RWPE1 (cell line): ENCODE results near the gene PTPN1.

Experiments used
- CTCF ChIA-PET: fragments of 350-600 bp; sonication (Branson Sonifier 250); formaldehyde crosslinking; extraction: SDS; loops from one replicate; lab custom pipeline; 2021; lab: Yijun Ruan, JAX
- POLR2A ChIA-PET: fragments of 400-600 bp; formaldehyde crosslinking; extraction: SDS; loops from one replicate; lab custom pipeline; 2020; ENCODE audit warnings: antibody characterized with exemption; ENCODE audit not compliant: low non-redundant PET; lab: Yijun Ruan, JAX
- DNase-seq: peaks from one replicate; pipeline ENCODE4 v3.0.0; 2012; ENCODE audit warnings: low spot score
- H3K27ac ChIP-seq: fragments of 450-650 bp; 2 replicates; pipeline ENCODE4 v1.5.1; 2017
- TF ChIP-seq, protein P1 (sequence below): fragments of 450-650 bp; conservative IDR thresholded peaks from 2 replicates; pipeline ENCODE4 v1.5.1; 2017; ENCODE audit warnings: low read depth, mild to moderate bottlenecking

PTPN1 gene

DNA sequence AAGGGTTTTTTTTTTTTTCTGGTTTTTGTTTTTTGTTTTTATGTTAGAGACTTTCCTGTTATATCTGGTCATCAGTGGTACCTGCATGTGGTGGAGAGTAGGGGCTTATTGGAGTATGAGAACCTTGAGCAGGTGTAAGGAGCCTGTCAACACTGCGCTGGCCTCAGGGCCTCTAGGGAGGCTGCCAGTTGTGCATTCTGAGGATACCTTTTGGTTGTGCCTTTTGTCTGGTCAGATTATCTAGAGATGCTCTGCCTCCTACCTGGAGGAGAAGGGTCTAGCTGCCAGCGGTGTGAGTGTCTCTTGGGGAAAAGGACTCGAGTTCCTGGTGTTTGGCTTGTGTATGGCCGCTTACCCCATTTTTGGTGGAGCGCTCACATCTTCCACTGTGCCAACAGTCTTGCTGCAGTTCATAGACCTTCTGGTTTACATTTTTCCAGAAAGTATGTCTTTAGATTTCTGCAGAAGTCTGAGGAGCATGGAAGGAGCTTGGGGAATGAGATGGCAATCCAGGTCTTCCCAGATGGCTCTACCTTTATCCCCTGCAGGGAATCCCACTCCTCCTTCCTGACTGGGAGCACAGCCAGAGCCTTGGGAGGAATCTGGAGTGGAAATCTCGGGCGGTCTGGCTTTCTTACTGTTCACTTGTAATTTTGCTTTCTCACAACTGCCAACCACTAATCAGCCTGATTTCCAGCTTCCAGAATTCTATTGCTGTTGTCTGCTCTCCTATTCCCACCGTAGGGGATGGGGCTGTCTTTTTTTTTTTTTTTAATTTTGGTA is 49.9 kb downstream of the PTPN1 start:
- TF ChIP-seq, protein P1, sequence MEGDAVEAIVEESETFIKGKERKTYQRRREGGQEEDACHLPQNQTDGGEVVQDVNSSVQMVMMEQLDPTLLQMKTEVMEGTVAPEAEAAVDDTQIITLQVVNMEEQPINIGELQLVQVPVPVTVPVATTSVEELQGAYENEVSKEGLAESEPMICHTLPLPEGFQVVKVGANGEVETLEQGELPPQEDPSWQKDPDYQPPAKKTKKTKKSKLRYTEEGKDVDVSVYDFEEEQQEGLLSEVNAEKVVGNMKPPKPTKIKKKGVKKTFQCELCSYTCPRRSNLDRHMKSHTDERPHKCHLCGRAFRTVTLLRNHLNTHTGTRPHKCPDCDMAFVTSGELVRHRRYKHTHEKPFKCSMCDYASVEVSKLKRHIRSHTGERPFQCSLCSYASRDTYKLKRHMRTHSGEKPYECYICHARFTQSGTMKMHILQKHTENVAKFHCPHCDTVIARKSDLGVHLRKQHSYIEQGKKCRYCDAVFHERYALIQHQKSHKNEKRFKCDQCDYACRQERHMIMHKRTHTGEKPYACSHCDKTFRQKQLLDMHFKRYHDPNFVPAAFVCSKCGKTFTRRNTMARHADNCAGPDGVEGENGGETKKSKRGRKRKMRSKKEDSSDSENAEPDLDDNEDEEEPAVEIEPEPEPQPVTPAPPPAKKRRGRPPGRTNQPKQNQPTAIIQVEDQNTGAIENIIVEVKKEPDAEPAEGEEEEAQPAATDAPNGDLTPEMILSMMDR, result no peak
- H3K27ac ChIP-seq, result peak overlapping the region; percentile 92
- no peak for DNase-seq
- POLR2A ChIA-PET, result interaction anchor here (0.6 kb wide), 1 partner anchor 59 kb away, joined by 3 read pairs; no protein-coding TSS in a partner anchor
- CTCF ChIA-PET, result interaction anchor here (0.5 to 0.7 kb wide), 6 partner anchors 19 to 1343 kb away, joined by 3 to 8 read pairs (median 3); no protein-coding TSS in a partner anchor

DNA sequence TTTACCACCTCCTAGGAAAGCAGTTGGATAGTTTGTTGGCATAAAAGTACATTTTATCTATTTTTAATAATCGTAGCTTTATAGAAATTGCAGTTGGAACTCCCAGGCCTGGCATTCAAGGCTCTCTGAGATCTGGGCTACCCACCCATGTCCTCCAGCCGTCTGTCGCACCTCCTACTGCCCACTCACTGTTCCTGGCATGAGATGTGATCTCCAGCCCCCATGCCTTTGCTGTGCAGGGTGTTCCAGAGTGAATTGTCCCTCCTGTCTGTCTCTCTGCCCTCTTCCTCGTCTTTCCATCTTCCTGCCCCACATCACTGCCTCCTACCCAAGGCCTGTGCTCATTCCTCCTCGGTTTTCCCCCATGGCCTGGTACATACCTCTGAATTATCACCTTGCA is 50.7 kb downstream of the PTPN1 start:
- ChIA-PET POLR2A (interaction anchor here (0.6 kb wide), 1 partner anchor 1206 kb away, joined by 3 read pairs; no protein-coding TSS in a partner anchor), CTCF (interaction anchor here (0.6 kb wide), 1 partner anchor 60 kb away, joined by 3 read pairs; no protein-coding TSS in a partner anchor)
- peak; percentile 28 for DNase-seq
- peak overlapping the region; percentile 92 for H3K27ac ChIP-seq
- TF ChIP-seq, protein P1, result no peak

DNA sequence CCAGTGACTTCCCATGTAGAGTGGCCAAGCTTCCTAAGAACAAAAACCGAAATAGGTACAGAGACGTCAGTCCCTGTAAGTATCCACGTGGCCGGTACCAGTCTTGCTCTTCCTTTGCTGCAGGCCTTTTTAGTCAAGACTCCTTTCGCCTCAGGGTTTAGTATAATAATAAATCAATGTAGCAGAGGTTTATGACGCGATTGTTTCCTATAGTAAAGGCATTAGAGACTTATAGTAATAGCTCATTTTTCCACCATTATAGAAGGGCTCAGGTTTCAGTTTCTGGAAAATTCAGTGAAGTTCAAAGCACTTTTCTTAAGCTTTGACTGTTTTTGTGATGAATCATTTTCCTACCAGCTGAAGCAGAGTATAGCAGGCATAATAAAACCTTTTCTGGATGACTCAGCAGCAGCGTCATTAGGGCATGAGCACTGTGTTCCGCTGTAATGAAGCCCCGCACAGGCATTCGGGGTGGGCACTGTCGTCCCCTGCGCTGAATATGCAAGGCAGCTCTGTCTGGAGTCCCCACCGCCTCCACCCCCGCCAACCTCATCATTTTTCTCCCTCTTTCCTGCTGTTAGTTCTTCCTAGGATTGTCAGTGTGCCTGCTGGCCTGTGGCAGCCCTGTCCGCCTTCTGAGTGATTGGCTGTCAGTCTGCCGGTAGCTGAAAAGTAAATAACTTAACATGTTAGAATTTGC is 51.3 kb downstream of the PTPN1 start:
- POLR2A ChIA-PET, result interaction anchor here (0.6 kb wide), 1 partner anchor 1206 kb away, joined by 3 read pairs; no protein-coding TSS in a partner anchor
- peak; percentile 98 for DNase-seq
- peak overlapping the region; percentile 92 for H3K27ac ChIP-seq
- CTCF ChIA-PET, result interaction anchor here (0.6 to 1.5 kb wide), 4 partner anchors 18 to 1865 kb away, joined by 3 to 5 read pairs (median 4); no protein-coding TSS in a partner anchor
- TF ChIP-seq, protein P1, result no peak

DNA sequence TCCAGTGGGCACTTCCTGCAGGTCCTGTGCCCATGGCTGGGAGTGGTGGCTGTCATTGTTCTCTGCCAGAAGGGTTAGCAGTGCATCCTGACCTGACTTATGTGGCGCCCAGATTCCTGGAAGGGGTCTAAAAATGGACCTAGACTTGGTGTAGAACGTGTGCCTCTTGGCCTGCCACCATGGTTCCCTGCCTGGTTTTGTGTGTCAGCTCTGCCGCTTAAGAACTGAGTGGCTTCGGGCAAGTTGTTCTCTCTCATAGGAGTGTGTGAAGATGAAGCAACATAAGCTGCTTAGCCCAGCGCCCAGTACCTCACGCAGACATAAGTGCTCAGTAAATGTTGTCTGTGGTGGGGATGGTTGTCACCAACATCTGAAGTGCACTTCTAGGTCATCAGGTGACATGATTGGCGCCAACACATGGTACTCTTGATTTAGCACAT is 52.1 kb downstream of the PTPN1 start:
- POLR2A ChIA-PET, result interaction anchor here (0.8 kb wide), 1 partner anchor 367 kb away, joined by 3 read pairs; no protein-coding TSS in a partner anchor
- TF ChIP-seq, protein P1, result no peak
- H3K27ac ChIP-seq, result peak overlapping the region; percentile 92
- no peak for DNase-seq
- CTCF ChIA-PET, result interaction anchor here (0.7 to 1.5 kb wide), 2 partner anchors 26 to 770 kb away, joined by 4 to 5 read pairs; no protein-coding TSS in a partner anchor

DNA sequence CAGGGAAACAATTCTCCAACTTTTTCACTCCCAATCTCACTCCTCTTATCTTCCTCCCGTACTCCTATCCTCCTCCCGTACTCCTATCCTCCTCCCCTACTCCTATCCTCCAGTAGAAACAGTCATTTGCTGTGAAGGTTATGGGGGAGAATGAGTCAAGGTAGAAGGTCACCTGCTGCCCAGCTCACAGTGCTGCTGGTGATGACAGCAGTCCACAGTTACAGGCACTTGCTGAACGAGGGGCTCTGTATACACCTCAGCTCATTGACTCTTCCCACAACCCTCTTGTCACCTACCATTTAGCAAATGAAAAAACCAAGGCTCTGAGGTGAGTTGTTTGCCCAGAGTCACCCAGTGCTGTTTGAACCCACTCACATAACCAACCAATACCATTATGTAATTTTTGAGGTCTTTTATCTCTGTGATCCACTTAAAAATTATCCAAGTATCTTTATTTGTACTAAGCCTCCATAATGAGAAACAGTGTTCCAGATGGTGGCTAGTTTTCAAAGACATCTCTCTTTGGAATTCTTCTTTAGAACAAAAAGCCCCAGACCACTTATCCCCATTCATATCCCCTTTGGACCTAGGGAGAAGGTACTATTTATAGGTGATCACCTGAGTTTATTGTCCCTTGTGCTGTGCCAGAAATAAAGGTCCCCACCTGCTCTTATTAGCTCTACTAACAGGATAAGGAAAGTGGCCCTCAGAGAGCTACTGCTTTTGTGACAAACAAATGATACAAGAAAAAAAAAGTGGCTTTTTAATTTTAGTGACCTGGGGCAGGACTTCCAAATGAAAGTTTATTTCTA is 53.2 kb downstream of the PTPN1 start:
- CTCF ChIA-PET, result interaction anchor here (0.6 kb wide), 1 partner anchor 987 kb away, joined by 3 read pairs; no protein-coding TSS in a partner anchor
- no peak overlapping the region for H3K27ac ChIP-seq
- POLR2A ChIA-PET, result interaction anchor here (0.8 kb wide), 1 partner anchor 368 kb away, joined by 3 read pairs; no protein-coding TSS in a partner anchor
- no peak for DNase-seq
- TF ChIP-seq, protein P1, result no peak
